PC-3 (cell line): ENCODE data around the gene TMEM14A.

Experiments
- EZH2 ChIP-seq: fragments of 300-600 bp; sonication (generic); IDR thresholded peaks from one replicate; pipeline ENCODE4 v1.6.1; 2017; ENCODE audit warnings: antibody characterized with exemption, mild to moderate bottlenecking, low read length; ENCODE audit not compliant: unreplicated experiment
- TF ChIP-seq, protein P1 (sequence below): fragments of 300-600 bp; sonication (generic); conservative IDR thresholded peaks from 2 replicates; pipeline ENCODE4 v1.5.1; 2017; ENCODE audit warnings: antibody characterized with exemption, low read depth, mild to moderate bottlenecking, low read length

DNA sequence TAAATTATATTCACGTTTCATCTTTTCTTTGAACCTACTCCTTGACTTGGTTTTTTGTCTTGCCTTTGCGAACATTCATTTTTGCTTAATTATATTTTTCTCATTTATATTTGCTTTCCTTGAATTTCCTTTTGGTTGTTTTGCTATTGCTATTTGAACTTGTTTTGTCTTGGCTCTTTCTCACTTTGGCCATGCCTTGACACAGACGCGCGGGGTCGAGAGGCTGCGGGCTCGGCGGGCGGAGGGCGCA, 7.1 kb upstream of the TMEM14A start:
- TF ChIP-seq, protein P1, sequence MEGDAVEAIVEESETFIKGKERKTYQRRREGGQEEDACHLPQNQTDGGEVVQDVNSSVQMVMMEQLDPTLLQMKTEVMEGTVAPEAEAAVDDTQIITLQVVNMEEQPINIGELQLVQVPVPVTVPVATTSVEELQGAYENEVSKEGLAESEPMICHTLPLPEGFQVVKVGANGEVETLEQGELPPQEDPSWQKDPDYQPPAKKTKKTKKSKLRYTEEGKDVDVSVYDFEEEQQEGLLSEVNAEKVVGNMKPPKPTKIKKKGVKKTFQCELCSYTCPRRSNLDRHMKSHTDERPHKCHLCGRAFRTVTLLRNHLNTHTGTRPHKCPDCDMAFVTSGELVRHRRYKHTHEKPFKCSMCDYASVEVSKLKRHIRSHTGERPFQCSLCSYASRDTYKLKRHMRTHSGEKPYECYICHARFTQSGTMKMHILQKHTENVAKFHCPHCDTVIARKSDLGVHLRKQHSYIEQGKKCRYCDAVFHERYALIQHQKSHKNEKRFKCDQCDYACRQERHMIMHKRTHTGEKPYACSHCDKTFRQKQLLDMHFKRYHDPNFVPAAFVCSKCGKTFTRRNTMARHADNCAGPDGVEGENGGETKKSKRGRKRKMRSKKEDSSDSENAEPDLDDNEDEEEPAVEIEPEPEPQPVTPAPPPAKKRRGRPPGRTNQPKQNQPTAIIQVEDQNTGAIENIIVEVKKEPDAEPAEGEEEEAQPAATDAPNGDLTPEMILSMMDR: no peak
- no peak for TF ChIP-seq EZH2
